ENCODE results near the gene TNFRSF13B.
"Not testable (repeated sequence)": the region's sequence is repeated elsewhere in the genome, so short reads cannot be mapped to it uniquely, and the experiment has no call there.

Gene TNFRSF13B

GRCh38 chr17:16896235-16896634, 75.7 kb downstream of the TNFRSF13B start:
- not testable (repeated sequence) for ATAC-seq (ENCODE audit: insufficient read depth, low read depth); H3K4me3 ChIP-seq (ENCODE audit: low read depth in 1 of 2, low read length in 2 of 2); H3K27ac ChIP-seq (ENCODE audit: low read length); H4K20me1 ChIP-seq (ENCODE audit: insufficient read depth, low read length); H3K36me3 ChIP-seq (ENCODE audit: insufficient read depth, low read length); H3K9ac ChIP-seq (ENCODE audit: low read depth, low read length); H2AFZ ChIP-seq (ENCODE audit: low read depth, low read length); H3K4me1 ChIP-seq (ENCODE audit: insufficient read depth, low read length); DNase-seq; H3K9me3 ChIP-seq (ENCODE audit: insufficient read depth, low read length, severe bottlenecking); H3K27me3 ChIP-seq (ENCODE audit: insufficient read depth, low read length, poor library complexity); H3K79me2 ChIP-seq (ENCODE audit: insufficient read depth, low read length); H3K4me2 ChIP-seq (ENCODE audit: insufficient read depth, low read length)

- DNase-seq; H3K36me3 ChIP-seq (ENCODE audit: insufficient read depth, low read length); H3K4me1 ChIP-seq (ENCODE audit: insufficient read depth, low read length); H3K27ac ChIP-seq (ENCODE audit: low read length); ATAC-seq (ENCODE audit: insufficient read depth, low read depth); H3K79me2 ChIP-seq (ENCODE audit: insufficient read depth, low read length); H3K27me3 ChIP-seq (ENCODE audit: insufficient read depth, low read length, poor library complexity); H3K4me2 ChIP-seq (ENCODE audit: insufficient read depth, low read length); H3K4me3 ChIP-seq (ENCODE audit: low read depth in 1 of 2, low read length in 2 of 2); H3K9me3 ChIP-seq (ENCODE audit: insufficient read depth, low read length, severe bottlenecking); H2AFZ ChIP-seq (ENCODE audit: low read depth, low read length); H4K20me1 ChIP-seq (ENCODE audit: insufficient read depth, low read length); H3K9ac ChIP-seq (ENCODE audit: low read depth, low read length): not testable (repeated sequence)
Measured at GRCh38 chr17:16893527-16893926, 78.4 kb downstream of the TNFRSF13B start.

DNA sequence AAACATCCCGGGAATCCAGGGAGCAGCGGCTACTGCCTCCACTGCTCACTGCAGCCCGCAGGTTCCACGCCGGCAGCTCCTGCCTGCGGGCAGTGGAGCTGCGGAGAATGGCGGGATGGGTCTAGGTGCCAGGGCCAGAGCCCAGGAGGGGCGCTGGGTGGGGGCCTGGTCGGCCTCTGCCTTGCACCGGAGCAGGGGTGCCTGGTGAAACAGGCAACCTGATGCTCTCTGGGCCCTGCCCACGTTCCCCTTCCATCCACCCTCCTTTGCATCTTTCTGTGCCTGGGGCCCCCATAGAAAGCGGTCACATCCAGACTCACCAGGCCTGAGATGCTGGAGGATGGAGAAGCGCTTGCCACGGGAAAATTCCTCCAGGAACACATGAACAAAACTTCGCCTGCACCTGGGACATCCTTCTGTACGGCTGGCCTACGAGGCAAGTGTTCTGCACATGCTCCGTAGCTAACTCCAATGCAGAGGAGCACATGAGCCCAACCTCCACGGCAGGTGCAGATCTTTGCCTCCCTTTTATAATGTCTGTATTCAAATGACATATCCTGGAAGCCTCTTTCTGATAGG, 79.0 kb downstream of the TNFRSF13B start:
- not testable (repeated sequence) for H3K4me2 ChIP-seq (ENCODE audit: insufficient read depth, low read length); H3K36me3 ChIP-seq (ENCODE audit: insufficient read depth, low read length); ATAC-seq (ENCODE audit: insufficient read depth, low read depth); H3K9ac ChIP-seq (ENCODE audit: low read depth, low read length); H3K27me3 ChIP-seq (ENCODE audit: insufficient read depth, low read length, poor library complexity); H3K9me3 ChIP-seq (ENCODE audit: insufficient read depth, low read length, severe bottlenecking); H3K4me1 ChIP-seq (ENCODE audit: insufficient read depth, low read length); H2AFZ ChIP-seq (ENCODE audit: low read depth, low read length); H3K27ac ChIP-seq (ENCODE audit: low read length); H4K20me1 ChIP-seq (ENCODE audit: insufficient read depth, low read length); H3K4me3 ChIP-seq (ENCODE audit: low read depth in 1 of 2, low read length in 2 of 2); H3K79me2 ChIP-seq (ENCODE audit: insufficient read depth, low read length); DNase-seq

- Histone ChIP-seq H3K9me3 (ENCODE audit: insufficient read depth, low read length, severe bottlenecking) (no peaks in the 10 kb centered on the region), H3K4me1 (ENCODE audit: insufficient read depth, low read length) (no peaks in the 10 kb centered on the region), H3K9ac (ENCODE audit: low read depth, low read length) (no peak overlapping the region), H2AFZ (ENCODE audit: low read depth, low read length) (no peak overlapping the region), H4K20me1 (ENCODE audit: insufficient read depth, low read length) (no peaks in the 10 kb centered on the region), H3K4me2 (ENCODE audit: insufficient read depth, low read length) (no peak overlapping the region), H3K36me3 (ENCODE audit: insufficient read depth, low read length) (no peaks in the 10 kb centered on the region), H3K79me2 (ENCODE audit: insufficient read depth, low read length) (no peaks in the 10 kb centered on the region), H3K4me3 (ENCODE audit: low read depth in 1 of 2, low read length in 2 of 2) (no peak overlapping the region), H3K27me3 (ENCODE audit: insufficient read depth, low read length, poor library complexity) (no peaks in the 10 kb centered on the region), H3K27ac (ENCODE audit: low read length) (no peak overlapping the region)
- no peak for ATAC-seq (ENCODE audit: insufficient read depth, low read depth)
- TF ChIP-seq, protein P1, sequence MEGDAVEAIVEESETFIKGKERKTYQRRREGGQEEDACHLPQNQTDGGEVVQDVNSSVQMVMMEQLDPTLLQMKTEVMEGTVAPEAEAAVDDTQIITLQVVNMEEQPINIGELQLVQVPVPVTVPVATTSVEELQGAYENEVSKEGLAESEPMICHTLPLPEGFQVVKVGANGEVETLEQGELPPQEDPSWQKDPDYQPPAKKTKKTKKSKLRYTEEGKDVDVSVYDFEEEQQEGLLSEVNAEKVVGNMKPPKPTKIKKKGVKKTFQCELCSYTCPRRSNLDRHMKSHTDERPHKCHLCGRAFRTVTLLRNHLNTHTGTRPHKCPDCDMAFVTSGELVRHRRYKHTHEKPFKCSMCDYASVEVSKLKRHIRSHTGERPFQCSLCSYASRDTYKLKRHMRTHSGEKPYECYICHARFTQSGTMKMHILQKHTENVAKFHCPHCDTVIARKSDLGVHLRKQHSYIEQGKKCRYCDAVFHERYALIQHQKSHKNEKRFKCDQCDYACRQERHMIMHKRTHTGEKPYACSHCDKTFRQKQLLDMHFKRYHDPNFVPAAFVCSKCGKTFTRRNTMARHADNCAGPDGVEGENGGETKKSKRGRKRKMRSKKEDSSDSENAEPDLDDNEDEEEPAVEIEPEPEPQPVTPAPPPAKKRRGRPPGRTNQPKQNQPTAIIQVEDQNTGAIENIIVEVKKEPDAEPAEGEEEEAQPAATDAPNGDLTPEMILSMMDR (IDR thresholded peaks at IDR 0.05; ENCODE audit: borderline replicate concordance, extremely low read depth, low read length, poor library complexity, severe bottlenecking), result no peak
- TF ChIP-seq EZH2 (IDR thresholded peaks at IDR 0.05; ENCODE audit: borderline replicate concordance, low read depth, low read length, severe bottlenecking), result no peak
- DNase-seq, result no peak
Measured at GRCh38 chr17:16889088-16889465, 82.8 kb downstream of the TNFRSF13B start.

All from DND-41 (cell line).